ENCODE data around the gene GABPB2. TPM values are rescaled to one million over a fixed set of nuclear protein-coding genes. Genes with fewer than 3 reads are reported as not detected.
A peak's percentile ranks its signal among the peaks of the same experiment; 100 is the strongest.

The GABPB2 gene
- total RNA-seq, 2 donors from 2014 or later = 14.7 to 15.8 TPM

GRCh38 chr1:151124763-151125403 is 54.3 kb downstream of the GABPB2 start:
- ATAC-seq (no peak), DNase-seq (no peak)
- intact Hi-C loops (cut with DNase I, micrococcal nuclease) = no loop called here

- no peak for ATAC-seq
- intact Hi-C loops (cut with DNase I, micrococcal nuclease) = no loop called here
- no peak for DNase-seq
Observed at GRCh38 chr1:151128800-151129199, 58.2 kb downstream of the GABPB2 start.

DNA sequence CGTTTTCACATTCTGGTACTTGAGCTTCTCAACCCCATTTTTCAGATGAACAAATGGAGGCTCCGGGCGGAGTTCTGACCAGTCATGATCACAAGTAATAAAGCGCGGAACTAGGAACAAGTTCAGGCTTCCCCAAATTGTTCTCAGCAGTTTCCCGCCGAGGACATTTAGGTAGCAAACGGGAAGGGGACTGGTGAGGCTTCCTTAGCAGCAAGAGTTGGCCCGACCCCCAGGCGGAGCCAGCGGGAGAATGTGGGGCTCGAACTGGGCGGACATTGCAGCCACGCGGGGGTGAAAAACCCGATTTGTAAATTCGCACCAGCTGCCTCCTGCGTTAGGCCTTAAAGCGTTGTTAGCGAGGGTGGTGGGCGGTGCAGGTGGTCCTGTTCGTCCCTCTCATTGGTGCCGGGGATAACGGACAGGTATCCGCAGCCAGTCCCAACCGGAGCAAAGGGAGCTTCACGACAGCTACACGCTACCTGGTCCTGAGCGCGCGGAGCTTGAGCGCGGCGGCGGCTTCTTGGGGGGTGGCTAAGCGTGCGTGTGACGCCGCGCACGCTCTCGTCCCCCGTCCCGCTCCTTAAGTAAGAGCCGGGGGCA is 60.5 kb downstream of the GABPB2 start:
- ATAC-seq (peak; percentile 96), DNase-seq (peak; percentile 85 to 89)
- intact Hi-C loops (cut with DNase I, micrococcal nuclease) = no loop called here

GRCh38 chr1:151131701-151132334 is 61.3 kb downstream of the GABPB2 start:
- intact Hi-C loops (cut with DNase I, micrococcal nuclease) = no loop called here
- DNase-seq (peak in 1 of 2 donors; percentile 36), ATAC-seq (peak; percentile 78)

DNA sequence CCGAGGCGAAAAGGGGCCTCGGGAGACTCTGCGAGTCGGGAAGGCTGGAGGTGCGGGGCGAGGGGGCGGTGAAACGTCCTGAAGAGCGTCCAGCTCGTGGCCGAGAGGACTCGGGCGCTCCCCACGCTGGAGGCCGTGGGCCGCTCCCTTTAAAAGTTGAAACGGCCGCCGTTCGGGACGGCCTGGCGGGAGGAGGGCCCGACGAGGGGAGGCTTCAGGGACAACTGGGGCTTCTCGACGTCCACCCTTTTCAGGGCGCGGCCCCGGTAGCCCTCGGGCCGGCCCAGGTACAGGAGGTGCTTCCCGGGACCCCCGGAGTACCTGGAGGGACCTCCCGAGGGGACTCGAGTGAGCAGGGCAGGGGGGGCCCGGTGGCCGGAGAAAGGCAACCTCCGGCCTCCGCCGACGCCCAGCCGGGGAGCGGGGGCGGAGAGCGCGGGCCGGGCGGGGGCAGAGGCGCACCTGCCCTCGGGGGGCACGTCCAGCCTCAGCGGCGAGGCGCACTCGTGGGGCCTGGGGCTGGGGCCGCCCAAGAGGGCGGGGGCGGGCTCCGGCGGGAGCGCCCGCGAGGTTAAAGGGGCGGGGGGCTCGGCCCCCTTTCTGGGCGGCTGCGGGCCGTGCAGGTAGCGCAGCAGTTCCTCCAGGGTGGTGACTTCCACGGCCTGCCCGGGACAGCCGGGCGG is 61.9 kb downstream of the GABPB2 start:
- ATAC-seq (peak; percentile 26), DNase-seq (no peak)
- intact Hi-C loops (cut with DNase I, micrococcal nuclease) = no loop called here

- ATAC-seq (no peak), DNase-seq (peak in 1 of 2 donors; percentile 20)
- intact Hi-C loops (cut with DNase I, micrococcal nuclease) = no loop called here
Observed at GRCh38 chr1:151133018-151133806, 62.7 kb downstream of the GABPB2 start.

DNA sequence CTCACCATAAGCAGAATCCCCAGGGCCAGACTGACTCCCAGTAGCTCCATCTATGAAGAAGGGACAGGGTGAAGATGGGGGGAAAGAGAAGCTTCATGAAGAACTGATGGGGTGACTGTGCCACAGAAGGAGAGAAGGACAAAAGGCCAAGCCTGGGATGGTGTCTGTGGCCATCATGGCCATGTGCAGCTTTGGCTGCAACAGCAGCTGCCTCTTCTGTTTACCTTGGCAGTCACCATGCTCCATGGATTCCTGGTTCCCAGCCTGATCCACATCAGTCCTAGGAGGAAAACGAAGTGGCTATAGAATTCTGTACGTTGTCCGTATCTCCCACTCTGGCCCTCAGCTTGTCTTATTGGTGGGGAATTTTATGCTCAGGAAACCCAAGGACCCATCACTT is 63.8 kb downstream of the GABPB2 start:
- ATAC-seq (no peak), DNase-seq (no peak)
- intact Hi-C loops (cut with DNase I, micrococcal nuclease) = no loop called here

- no peak for ATAC-seq
- DNase-seq = no peak
- intact Hi-C loops (cut with DNase I, micrococcal nuclease) = no loop called here
Observed at GRCh38 chr1:151134991-151135390, 64.4 kb downstream of the GABPB2 start.

DNA sequence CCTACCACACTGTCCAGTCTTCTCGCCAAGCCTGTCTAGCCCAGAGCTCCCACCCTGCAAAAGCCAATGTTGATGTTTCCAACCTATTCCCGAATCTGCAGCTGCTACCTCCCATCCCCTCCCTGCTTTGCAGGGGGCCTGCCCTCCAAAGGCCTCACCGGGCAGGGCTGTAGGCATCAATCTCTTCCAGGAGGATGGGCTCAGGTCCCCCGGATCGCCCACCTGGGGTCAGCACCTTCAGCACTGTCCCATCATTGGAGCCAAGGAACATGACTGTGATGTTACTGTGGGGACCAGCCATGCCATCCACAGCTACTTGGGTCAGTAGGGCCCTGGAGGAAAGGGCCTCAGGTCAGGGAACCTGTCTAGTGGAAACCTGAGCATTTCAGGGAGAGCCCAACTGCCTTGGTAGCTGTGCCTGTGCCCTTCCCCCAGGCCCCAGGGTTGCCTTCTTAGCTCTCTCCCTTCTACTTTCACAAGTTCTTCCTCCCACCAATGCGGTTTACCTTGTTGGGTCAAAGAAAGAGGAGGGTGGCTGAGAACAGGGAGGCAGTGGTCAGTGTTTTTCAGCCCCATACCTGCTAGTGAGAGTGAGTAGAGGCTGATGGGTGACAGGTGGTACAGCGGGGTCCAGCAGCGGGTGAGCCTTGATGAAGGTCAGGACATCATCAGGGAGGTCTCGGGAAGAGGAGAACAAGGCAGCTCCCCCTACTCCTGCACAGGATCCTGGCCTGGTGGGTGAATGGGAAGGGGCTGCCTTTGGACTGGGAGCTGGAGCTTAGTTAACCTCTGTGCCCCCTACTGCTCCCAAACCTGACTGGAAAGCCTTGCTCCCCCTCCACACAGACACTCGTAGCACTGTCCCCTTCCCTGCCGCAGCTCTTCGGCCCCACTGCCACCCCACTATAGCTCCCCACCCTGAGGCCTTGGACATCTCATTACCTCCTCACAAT is 65.1 kb downstream of the GABPB2 start:
- no peak for DNase-seq
- intact Hi-C loops (cut with DNase I, micrococcal nuclease) = no loop called here
- ATAC-seq = no peak

- DNase-seq (no peak), ATAC-seq (no peak)
- intact Hi-C loops (cut with DNase I, micrococcal nuclease) = no loop called here
Observed at GRCh38 chr1:151137789-151138188, 67.2 kb downstream of the GABPB2 start.

GRCh38 chr1:151142411-151143056 is 72.0 kb downstream of the GABPB2 start:
- ATAC-seq (no peak), DNase-seq (no peak)
- intact Hi-C loops (cut with DNase I, micrococcal nuclease) = no loop called here

GRCh38 chr1:151143057-151143435 is 72.5 kb downstream of the GABPB2 start:
- intact Hi-C loops (cut with DNase I, micrococcal nuclease) = no loop called here
- DNase-seq (no peak), ATAC-seq (no peak)

GRCh38 chr1:151143986-151144385 is 73.4 kb downstream of the GABPB2 start:
- intact Hi-C loops (cut with DNase I, micrococcal nuclease) = no loop called here
- ATAC-seq (no peak), DNase-seq (no peak)

DNA sequence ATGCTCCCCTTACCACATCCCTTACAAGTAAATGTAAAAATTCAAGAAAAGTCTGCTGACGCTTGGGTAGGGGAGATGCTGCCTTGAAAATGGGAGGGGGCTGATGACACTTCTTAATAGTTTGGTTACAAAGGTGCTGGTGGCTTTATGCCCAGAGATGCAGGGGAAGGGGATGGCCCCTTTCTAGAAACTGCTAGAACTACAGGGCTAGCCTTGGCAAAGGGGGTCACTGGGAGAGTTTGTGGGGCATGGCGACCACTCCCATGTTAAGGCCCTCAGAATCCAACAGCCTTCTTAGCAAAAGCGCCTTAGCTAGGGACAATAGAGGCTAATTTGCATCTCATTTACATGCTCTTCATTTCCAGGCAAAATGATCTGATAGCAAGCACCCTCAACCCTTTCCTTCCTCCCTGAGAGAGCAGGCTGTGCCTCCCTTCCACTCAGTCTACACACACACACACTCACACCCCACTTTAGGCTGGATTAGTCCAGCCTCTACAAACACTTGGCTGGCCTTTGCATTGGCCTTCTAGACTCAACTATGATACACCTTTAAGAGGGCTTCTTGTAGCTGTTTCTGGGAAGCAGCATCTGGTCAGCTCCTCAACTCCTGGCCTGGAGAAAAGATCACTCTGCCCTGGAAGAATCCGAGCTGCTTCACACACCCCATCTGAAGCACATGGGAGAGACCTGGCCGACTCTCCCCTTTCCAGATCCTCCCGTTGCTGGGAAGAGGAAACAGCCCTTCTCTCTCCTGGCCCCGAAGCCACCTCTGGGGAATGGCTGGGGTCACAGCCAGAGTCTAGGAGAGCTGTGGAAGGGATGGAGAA is 74.1 kb downstream of the GABPB2 start:
- intact Hi-C loops (cut with DNase I, micrococcal nuclease) = no loop called here
- ATAC-seq = no peak
- no peak for DNase-seq

- no peak for DNase-seq
- intact Hi-C loops (cut with DNase I, micrococcal nuclease) = no loop called here
- ATAC-seq = peak; percentile 27
Observed at GRCh38 chr1:151145304-151146071, 74.9 kb downstream of the GABPB2 start.

- intact Hi-C loops (cut with DNase I, micrococcal nuclease) = no loop called here
- DNase-seq (no peak), ATAC-seq (peak; percentile 12)
Observed at GRCh38 chr1:151146072-151146411, 75.5 kb downstream of the GABPB2 start.
